ENCODE measurements around the gene CSGALNACT2.
"Not testable (repeated sequence)": the region's sequence is repeated elsewhere in the genome, so short reads cannot be mapped to it uniquely, and the experiment has no call there.

The CSGALNACT2 gene

DNA sequence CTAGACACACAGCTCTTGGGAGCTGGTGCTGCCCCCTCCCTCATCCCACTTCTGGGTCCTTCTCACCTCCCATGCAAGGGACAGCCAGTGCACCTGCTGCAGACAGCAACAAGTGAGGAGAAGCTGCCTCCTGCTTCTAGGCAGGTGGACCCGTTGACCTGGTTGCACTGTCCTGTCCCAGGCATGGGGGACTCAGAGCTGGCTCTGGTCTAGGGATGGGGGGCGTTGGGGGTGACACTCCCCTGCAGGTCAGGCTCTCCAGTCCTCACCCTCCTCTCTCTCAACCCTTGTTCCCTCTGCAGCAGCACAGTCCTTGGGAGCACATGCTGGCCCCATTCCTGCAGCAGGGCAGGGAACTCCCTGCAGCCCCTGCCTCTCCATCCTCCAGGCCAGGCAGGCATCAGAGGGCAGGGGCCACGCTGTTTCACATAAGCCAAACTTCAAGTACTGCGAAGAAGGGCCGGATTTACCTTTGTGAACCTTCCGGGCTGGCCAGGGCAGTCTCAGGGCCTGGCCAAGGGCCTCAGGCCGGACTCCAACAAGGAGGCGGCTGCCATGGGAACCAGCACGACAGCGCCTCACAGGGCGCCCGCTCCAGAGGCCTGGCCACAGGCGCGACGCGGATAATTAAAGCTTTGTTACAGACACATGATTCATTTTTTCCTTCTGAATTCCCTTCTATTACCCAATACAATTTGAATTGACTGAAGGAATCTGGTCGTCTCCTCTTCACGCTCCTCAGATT is 80.1 kb downstream of the CSGALNACT2 start:
- no peak for DNase-seq

DNA sequence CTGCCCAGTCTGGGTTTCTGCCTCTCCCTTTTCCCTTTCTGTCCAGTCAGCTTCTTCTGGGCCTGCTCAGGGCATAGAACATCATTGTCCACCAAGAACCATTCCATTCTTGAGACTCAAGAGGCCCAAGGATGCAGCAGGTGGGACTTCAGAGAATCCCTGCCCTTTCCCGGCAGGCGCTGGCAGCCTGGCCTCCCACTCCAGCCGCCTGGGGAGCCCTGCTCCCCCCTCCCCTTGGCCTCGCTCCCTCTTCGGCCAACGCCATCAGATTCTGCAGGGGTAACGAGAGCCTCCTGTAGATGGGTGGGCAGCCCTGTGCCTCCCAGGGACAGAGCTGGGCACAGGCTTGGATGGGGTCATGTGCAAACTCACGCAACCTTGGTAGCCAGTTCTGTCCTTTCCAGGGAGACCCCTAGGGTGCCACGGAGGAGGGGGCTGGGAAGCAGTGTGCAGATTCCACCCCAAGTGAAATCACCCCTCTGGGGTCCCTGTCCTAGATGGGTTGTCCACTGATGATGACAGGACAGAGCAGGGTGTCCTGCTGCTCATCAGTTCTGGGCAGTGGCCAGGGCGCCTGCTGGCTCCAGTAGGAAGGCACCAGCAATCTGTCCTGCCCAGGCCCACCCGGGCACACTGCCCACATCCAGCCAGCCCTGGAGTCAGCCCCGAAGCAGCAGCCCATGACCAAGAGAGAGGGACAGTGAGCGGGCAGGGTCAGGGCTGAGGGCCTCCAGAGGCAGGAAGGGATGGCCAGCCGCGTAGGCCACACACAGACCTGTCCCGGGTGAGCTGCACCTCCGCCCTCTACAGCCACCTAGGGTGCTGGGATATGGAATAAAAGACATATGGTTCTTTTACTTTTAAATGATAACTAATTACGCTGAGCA is 80.9 kb downstream of the CSGALNACT2 start:
- DNase-seq = no peak

DNA sequence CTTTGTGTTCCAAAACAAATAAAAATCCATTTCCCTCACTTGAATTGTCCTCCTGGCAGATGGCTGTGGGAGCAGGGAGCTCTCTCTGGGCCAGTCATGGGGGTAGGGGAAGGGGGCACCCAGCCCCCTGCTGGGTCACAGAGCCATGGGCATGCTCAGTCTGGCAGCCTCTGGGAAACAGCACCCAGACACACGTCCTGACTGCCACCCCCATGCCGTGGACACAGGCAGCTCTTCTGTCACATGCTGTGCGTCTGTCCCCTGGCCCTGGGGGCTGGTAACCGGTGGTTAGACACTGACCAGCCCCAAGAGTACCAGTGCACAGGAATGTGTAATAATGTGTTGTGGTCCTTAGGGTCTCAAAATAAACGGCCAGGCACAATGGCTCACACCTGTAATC is 81.6 kb downstream of the CSGALNACT2 start:
- DNase-seq = no peak

DNA sequence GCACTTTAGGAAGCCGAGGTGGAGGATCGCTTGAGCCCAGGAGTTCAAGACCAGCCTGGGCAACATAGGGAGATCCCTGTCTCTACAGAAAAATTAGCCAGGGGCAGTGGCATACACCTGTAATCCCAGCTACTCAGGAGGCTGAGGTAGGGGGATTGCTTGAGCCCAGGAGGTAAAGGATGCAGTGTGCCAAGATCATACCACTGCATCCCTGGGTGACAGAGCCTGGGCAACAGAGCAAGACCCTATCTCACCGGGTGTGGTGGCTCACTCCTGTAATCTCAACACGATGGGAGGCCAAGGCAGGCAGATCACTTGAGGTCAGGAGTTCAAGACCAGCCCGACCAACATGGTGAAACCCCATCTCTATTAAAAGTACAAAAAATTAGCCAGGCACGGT is 82.0 kb downstream of the CSGALNACT2 start:
- DNase-seq = not testable (repeated sequence)

DNA sequence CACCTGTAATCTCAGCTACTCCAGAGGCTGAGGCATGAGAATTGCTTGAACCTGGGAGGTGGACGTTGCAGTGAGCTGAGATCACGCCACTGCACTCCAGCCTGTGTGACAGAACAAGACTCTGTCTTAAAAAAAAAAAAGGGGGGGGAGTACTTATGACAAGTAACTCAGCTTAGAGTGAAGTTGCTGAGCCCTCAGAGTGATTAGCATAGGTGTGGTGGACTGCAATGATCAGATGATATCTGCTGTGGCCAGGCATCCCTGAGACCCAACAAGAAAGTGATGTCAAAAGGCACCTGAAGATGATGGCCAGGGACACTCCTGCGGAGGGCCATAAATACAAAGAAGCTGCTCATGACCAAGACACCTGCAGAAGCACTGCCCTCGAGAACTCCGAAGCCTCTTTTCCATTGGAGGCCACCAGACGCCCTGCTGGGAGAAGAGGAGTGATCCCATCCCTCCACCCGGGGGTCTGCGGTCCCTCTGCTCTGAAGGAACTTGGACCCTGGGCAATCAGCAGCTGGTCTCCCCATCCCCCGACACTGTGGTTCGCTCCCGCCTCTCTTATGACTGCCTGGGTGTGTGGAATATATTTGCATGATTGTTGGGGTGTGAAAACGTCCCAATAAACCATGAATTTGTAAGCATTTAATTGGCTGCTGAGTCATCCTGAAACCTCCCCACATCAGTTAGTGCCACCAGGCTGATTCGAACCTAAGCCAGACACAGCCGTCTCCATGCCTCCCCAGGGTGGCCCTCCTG is 82.6 kb downstream of the CSGALNACT2 start:
- peak; percentile 25 for DNase-seq

DNA sequence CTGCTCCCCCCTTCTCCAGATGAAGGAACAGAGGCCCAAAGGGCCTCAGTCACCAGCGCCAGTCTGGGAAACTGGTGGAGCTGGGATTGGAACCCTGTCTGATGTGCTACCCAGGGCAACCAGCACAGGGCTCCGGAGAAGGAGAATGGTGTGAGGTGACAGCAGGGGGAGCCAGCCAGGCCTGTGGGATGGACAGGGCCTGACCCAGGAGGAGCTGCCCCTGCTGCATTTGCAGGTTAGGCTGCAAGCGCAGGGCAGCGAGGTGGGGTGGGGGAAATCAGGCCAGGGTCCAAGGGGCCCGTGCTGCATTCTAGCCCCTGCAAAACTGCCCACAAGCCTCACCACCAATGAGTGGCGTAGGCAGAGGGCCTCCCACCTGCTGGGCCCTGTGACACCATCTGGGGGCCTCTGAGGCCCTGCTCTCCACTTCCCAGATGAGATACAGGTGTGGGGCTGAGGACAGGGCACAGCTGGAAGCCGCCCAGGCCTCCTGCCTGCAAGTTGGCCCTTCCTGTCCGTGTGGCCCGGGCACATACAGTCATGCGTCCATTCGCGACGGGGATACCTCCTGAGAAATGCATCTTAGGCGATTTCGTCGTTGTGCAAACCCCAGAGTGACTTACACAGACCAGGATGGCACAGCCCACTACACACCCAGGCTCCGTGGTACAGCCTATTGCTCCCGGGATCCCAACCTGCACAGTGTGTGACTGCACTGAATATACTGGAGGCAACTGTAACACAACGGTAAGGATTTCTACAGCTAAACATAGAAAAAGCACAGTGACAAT is 83.4 kb downstream of the CSGALNACT2 start:
- DNase-seq = peak; percentile 31

DNA sequence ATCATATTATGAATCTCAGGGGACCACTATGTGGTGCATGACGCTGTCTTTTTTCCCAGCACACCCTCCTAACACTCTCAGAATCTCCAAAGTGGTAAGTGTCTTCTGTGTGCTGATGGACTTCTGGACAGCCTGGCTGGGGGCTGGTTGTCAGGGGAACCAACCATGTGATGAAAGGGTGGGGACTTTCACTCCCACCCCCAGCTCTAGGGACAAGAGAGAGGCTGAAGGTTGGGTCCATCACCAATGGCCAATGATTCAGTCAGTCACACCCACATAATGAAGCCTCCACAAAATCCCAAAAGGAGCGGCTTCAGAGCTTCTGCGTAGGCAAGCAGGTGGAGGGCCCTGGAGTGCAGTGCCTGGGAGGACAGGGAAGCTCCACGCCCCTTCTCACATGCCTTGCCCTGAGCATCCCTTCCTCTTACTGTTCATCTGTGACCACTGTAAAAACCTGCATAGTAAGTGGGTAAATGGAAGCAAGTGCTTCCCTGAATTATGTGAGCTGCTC is 84.0 kb downstream of the CSGALNACT2 start:
- DNase-seq = peak; percentile 20

DNA sequence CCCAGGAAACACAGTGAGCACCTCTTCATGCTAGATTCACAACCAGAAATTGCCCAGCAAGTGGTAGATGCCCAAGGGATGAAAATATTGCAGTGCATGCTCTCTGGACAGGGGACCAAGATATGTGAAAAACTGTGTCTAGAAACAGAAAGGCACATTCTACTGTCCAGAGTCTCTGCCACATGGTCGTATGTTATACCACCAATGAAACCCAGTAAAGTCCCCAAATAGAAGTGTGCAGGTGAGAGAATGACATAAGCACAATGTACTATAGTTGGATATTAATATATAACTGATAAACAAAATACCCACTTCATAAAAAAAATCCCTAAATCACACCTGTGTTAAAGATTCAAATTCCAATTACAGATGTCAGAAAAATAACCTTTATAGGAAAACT is 84.8 kb downstream of the CSGALNACT2 start:
- DNase-seq = no peak

DNA sequence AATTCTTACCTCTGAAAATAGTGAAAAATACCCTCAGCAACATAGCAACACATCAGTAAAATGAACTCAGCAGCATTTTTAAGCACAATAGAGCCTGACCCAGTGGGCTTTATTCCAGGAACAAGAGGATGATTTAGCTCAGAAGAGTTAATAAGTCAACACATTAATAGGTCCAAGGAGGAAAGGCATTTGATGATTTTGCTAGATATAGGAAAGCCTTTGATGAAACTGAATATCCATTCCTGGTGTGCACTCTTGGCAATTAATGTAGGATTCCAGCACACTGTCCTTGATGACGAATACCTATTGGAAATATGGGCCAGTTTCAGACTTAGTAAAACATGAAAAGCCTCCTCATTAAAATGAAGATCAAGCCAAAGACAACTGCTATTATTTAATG is 86.1 kb downstream of the CSGALNACT2 start:
- no peak for DNase-seq

DNA sequence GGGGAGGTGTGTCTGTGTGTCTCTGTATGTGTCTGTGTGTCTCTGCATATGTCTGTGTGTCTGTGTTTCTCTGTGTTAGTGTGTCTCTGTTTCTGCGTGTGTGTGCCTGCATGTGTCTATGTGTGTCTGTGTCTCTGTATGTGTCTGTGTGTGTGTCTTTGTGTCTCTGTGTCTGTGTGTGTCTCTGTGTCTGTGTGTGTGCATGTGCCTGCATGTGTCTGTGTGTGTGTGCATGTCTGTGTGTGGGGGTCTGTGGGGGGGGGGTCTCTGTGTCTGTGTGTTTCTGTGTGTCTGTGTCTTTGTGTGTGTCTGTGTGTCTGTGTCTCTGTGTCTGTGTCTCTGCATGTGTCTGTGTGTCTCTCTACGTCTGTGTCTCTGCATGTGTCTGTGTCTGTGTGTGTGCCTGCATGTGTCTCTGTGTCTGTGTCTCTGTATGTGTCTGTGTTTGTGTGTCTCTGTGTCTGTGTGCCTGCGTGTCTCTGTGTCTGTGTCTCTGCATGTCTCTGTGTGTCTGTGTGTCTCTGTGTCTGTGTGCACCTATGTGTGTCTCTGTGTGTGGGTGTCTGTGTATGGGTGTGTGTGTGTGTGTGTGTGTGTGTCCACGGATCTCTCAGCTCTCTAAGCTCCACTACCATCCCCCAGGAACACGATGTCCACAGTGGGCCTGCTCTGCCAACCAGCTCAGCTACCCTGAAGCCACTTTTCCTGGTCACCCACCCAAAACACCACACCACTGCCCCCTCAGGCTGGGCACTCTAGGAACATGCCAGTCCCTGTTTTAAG is 87.0 kb downstream of the CSGALNACT2 start:
- DNase-seq = peak; percentile 32

DNA sequence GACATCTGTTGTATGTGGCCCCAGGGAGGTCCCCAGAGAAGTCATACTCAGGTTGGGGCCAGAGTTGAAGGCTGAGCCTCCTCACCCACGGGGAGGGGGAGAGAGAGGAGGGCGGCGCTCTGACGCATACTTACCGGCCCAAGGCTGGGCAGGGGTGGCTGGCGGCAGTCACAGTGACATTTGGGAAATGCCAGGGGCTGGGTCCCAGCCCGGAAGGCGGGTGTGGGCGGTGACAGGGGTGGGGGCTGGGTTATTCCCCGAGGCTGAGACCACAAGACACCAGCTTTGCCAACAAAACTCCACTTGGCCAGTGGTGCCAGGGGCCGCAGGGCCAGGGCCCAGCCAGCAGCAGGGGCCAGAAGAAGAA is 87.5 kb downstream of the CSGALNACT2 start:
- peak; percentile 23 for DNase-seq

DNA sequence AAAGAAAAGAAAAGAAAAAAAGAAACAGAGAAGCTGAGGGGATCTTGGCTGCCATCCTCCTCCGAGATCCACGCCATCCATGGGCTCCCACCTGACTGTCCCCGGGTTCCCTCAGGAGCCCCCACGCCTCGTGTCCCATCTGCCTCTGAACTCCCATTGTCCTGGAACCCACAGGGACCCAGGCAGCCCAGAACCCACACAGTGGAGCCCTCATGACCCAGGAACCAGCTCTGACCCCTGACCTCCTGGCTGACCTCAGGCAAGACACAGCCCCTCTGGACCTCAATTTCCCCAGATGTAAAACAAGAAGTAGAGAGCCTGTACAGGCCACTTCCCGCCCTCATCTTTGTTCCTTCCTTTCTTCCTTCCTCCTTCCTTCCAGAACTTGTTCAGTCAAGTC is 88.2 kb downstream of the CSGALNACT2 start:
- DNase-seq = peak; percentile 0

DNA sequence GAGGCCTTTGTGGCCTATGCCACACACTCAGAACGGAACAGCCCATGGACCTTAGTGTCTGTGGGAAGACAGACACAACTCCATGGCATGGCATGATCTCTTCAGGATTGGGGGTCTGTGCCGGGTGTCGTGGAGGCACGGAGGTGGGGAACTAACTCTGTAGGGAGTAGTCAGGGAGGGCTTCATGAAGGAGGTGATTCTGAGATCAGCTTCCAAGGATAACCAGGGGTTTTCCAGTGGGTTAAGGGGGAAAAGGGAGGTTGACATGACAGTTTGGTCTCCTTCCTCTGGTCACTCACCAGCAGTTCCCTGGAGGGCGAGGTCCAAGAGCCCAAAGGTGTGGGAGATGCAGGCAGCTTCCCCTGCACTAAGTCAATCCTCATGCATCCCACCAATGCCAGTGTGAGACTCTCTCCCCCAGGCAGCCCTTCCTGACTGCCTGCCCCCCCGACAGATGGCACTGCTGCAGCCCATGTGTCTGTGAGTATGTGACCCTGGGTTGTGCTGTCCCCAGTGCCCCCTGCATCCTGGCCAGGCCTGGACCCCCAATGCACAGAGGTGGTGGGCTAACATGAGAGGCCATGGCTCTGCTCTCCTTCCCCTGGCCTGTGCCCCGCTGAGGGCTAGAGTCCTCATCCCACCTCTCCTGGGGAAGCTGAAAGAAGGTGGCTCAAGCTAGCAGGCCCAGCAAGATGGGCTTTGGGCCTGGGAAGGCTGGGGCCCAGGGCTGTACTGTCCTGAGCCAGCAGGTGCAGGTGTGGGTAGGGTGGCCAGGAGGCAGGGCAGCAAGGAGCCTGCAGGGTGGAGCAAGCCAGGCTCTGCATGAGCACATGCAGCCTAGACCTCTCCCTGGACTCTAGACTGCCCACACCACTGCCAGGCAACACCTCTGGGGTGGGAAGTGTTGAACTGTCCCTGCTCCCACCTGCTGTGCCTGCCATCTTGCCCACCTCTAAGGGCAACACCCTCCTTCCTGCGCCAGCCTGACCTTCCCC is 88.9 kb downstream of the CSGALNACT2 start:
- DNase-seq = peak; percentile 22

DNA sequence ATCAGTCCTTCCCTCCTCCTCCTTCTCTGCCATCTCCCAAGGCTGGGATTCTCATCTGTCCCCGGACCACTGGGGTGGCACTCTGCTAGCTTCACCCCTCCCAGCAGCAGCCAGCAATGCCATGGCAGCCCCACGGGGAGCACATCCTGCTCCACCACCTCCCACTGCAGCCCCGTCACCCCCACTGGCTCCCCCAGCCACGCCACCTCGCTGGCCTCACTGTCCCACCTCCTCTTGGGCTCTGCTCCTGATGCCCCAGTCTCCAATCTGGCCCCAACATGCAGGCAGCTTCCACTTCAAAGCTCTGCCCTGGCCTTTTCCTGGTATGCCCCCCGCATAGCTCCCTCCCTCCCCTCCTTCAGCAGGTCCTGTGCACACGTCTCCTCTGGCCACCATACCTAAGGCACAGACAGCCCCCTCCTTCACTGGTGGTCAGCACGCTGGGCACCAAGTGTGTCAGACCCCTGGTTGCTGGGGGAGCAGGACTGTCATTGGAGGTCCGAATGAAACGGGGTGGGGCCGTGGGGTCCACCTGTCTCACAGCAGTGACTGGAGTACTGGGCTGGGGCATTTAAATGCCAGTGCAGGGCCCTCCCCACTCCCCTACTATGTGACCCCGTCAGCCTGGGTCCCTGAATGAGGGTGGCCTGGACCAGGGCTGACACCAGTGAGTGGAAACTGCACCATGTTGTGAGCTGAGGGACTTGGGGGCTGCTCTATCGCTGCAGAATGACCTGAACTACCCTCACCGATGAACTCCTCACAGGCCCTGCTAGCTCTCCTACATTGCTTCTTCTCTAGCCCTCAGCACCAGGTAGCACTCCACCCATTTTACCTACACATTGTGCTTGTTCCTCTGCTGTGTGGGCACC is 89.9 kb downstream of the CSGALNACT2 start:
- DNase-seq = peak; percentile 23

DNA sequence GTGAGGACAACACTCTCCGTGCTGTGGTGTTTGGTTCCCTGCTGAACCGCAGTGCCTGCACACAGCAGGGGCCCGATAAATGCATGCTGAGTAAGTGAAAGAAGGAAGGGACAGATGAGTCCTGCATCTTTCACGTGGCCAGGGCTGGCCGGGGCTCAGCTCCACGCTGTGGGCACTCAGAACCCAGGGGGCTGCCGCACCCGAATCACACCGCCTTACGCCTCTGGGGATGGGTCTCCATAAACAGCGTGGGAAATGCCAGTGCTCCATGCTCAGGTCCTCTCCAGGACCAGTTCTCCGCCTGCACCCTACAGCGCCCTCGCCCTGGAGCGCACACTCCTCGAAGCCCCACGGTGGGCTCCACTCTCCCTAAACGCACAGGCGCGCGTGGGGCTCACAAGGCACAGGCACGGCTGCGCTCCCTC is 90.5 kb downstream of the CSGALNACT2 start:
- DNase-seq = peak; percentile 25

DNA sequence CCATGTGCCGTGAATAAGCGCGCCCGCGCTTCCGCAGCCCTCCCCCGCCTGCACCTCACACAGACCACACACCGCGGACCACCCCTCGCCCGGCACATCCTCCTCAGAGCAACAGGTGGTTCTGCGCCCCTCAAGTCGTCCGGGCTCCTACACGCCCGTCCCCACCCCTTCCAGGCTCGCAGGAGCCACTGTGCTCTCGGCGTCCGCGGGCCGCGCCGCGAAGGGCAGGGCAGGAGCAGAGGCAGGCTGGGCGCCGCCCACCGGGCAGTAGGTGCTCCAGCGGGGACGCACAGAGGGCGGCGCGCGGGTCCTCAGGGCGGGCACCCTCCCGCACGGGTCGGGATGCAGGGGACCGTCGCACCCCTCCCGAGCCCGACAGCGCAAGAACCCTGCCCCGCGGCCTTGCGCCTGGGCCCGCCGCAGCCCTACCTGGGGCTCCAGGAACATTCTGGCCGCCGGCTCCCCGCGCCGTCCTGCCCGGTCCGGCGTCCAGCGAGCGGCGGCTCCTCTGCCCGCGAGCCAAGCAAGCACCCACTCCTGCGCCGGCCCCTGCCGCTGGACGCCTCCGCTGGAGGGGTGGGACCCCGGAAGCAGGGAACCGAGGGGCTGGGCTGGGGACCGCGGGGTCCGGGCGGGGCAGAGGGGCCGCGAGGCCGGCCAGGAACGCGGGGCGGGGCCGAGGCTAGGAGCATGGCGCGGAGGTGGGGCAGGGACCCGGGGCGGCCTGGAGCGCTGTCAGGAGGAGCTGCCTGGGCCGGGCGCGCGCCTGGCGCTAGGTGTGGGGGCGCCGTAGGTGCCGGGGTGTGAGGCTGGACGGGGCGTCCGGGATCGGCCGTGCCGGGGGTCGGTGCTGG is 91.2 kb downstream of the CSGALNACT2 start:
- peak; percentile 40 for DNase-seq

DNA sequence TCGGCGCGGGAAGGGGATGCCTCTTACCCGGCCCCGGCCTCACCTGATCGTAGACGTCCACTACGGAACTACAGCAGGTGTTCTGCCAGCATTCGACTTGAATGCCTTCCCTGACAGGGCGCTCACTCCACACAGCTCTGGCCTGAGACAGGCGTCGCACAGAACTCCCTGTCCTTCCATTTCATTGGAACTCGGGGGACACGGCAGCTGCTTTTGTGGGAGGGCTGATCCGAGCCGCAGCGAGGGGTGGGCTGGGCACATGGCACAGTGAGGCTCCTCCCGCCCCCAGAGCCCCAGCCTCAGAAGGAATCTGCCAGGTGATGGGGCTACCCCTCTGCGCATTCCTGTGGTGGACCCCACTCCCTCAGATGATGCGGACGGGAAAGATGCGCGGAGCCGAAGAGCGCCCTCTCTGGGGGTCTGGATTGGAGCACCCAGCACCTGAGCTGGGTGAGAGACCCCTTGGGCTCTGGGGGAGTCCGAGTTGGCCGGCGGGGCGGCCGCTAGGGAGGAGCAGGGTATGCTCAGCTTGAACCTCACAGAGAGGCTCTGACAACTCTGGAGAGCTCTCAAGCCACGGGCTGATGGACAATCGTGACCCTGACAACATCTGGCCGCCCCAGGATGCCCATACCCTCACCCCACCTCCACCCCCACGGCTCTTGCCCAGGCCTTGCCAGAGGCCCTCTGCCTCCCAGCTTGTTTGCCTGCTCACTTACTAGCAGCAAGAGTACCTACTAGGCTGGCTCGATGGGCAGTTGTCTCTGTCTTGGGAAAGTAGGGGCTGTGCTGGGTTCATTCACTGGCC is 92.1 kb downstream of the CSGALNACT2 start:
- peak; percentile 31 for DNase-seq
